Measurements from ENCODE around the gene MON1A. TPM values are rescaled to one million over a fixed set of nuclear protein-coding genes. Genes with fewer than 3 reads are reported as not detected.

MON1A gene
- total and polyA plus RNA-seq, 2 of the 8 experiments (the other 6 are each of a cell fraction or from before 2014, with no cell fraction given) = 10.3 to 14.1 TPM

DNA sequence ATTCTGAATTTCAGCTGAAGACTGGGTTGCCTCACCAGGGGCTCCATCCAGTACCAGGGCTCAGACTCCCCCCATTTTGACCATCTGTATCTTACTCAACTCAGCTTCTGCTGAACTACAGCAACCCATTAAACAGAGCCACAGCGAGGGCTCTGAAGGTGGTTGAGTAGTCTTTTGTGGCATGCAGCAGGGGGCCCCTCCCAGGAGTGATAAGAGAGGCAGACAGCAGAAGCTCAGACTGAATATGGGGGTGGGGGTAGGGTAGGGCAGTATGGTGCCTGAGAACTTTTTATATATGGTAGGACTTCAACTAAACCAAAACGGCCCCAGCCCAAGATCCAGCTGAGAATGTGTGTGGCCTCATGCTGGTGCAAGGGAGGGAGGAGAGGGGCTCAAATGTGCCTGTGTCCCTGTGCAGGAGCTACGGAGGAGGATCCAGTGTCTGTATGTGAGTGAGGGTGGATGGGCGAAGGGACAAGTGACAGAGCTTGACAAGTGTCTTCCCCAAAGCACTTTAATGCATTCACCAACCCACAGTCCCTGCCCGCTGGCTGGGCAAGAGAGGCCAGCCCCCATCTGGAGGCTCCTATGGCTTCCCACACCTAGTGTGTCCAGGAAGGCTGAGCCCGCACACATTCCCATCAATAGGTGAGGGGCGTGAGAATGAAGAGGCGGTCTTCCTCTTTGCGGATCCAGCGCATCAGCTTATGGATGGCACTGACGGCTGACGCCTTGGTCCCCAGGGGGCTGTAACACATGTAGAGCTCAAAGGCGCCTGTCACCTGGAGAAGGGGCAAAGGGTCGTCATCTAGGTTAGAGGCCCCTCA, 21.0 kb downstream of the MON1A start (continued):
- TF ChIP-seq CHD7 (IDR thresholded peaks at IDR 0.05; ENCODE audit: insufficient replicate concordance, low read length) = no peak
